NCI-H2107 (cell line): ENCODE data around the gene CENPVL2.
"Not testable (repeated sequence)": the region's sequence is repeated elsewhere in the genome, so short reads cannot be mapped to it uniquely, and the experiment has no call there.

ENCODE experiments used
- DNase-seq: peaks from one replicate; lab custom pipeline; 2025; lab: John Stamatoyannopoulos, UW

The CENPVL2 gene

DNA sequence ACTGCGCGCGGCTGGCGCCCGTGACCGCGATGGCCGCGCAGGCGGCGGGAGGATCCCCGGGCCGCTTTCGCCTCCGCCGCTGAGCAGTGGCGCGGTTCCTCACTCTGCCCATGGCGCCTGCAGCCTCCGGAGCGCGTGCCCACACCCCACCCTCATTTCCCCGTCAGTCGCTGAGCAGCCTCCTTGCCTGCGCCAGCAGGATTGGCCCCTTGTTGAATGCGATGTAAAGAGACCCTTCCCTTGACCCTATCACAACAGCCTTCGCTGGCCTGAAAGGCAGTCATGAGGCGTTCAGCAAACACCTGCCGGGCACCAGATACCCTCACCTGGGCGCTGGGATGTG is at the start of gene CENPVL2:
TSS of gene CENPVL2 (minus strand) at position 112 of the 343 bp plus-strand sequence. CDS start at position 112, 0 bp downstream.
- not testable (repeated sequence) for DNase-seq

GRCh38 chrX:51728202-51728601 is 45.6 kb upstream of the CENPVL2 start:
- no peak for DNase-seq

DNA sequence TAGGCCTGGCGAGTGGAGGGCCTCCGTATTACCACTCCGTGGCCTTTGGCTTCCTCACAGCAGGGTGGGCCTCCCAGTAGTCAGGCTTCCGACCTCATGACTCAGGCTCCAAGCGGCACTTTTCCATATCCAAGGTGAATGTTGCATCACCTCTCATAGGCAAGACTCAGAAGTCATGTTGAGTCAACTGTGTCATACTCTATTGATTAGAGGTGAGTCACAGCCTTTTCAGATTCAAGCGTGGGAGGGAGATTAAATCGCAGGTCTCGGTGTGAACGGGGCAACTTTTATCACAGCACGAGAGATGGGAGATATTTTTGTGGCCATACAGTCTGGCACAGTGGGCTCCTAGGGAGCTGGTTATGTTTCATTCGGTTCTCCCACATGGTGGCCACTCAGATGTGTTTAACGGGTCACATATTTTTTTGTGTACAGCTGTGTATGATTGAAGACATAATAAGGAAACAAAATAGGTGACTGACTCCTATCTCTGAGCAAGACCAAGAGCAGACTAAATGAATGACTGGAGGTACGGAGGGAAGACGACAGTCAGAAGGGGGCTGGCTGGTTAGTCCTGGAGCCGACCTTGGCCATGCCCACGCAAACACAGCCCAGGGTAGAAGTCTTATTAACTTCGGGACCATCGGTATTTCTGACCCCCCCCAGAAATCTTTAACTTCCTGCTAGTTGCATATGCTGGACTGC is 30.5 kb upstream of the CENPVL2 start:
- not testable (repeated sequence) for DNase-seq

GRCh38 chrX:51710277-51711164 is 27.9 kb upstream of the CENPVL2 start, which contains the start of gene CENPVL1:
CENPVL1 (plus strand) TSS chrX:51710512; CDS start chrX:51710512, 0 bp downstream.
- DNase-seq = not testable (repeated sequence)

DNA sequence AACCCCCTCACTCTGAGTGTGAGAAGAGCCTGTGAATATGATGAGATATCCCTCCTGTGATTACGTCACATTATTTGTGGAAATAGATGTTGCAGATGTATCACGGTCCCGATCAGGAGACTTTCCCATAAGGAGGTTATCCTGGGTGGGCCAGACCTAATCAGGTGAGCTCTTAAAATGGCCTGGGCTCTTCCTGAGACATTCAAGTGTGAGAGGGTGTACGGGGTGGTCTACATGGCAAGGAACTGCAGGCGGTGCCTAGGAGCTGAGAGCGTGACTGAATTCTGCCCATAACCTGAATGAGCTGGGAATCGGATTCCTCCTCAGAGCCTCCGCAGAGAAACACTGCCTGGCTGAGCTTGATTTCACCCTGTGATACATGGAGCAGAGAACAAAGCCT is 14.8 kb upstream of the CENPVL2 start:
- no peak for DNase-seq

DNA sequence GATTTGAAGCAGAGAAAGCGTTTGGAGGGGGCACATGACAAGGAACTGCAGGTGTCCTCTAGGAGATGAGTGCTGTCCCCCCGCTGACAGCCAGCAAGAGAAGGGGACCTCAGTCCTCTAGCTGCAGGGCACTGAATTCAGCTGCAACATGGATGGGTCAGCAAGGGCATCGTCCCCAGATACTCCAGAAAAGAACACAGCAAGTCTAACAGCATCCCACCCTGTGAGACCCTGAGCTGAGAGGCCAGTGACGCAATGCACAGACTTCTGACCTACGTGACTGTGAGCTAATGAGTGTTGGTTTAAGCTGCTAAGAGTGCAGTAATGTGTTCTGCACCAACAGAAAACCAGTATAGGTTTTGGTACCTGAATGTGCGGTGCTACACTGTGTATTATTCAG is 11.6 kb upstream of the CENPVL2 start:
- DNase-seq = no peak

DNA sequence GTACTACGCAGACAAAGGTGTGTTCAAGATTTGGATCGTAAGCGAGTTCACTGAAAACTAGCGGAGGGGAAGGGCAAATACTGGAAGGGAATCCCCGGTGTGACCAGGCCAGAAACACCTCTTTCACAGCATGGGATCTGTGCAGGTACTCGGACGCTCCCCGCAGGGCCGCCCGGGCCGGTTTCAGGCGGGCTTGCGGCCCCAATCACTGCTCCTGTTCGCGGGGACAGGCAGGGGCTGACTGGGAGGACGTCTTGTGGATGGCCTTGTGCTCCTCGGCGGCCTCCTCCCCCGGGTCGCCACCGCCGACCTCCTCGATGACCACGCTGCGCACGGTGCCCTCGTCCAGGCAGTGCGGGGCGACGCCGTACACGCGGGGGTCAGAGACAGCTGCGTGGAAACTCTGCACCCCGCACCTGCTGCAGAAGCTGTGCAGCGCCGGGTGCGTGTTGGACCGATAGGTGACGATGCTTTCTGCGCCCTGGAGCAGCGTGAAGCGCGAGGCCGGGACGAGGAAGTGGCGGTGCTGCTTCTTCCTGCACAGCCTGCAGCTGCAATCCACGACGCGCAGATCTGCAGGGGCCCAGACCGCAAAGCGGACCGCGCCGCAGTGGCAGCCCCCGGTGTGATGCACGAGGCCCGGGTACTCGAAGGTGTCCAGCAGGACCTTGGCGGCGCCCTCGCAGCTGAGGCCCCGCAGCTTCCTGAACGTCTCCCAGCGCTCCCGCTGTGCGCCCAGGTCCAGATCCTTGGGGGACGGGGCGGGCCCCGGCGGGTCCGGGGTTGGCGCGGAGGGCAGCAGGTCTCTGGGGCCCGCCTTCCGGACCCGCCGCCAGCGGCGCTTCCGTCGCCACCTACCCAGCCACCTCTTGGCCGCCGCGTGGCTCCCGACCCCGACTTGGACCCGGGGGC is 567 bp downstream of the CENPVL2 start:
- not testable (repeated sequence) for DNase-seq

DNA sequence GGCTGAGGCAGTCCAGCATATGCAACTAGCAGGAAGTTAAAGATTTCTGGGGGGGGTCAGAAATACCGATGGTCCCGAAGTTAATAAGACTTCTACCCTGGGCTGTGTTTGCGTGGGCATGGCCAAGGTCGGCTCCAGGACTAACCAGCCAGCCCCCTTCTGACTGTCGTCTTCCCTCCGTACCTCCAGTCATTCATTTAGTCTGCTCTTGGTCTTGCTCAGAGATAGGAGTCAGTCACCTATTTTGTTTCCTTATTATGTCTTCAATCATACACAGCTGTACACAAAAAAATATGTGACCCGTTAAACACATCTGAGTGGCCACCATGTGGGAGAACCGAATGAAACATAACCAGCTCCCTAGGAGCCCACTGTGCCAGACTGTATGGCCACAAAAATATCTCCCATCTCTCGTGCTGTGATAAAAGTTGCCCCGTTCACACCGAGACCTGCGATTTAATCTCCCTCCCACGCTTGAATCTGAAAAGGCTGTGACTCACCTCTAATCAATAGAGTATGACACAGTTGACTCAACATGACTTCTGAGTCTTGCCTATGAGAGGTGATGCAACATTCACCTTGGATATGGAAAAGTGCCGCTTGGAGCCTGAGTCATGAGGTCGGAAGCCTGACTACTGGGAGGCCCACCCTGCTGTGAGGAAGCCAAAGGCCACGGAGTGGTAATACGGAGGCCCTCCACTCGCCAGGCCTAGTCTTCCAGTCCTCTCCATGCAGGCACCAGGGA is 2.8 kb downstream of the CENPVL2 start:
- DNase-seq = not testable (repeated sequence)

DNA sequence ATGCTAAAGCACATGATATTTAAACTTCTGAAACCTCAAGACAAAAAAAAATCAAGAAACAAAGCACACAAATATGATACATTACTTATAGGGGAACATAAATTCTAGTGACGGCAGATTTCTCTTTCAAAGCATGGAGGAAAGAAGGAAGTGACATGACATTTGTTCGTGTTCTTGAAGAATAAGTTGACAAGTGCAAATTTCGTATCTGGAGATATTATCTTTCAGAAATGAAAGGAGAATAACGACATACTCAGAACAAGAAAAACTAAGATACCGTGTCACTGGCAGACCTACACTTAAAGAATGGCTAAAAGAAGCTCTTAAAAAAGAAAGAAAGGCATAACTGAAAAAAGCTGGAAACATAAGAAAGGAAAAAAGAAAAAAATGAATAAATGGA is 16.6 kb downstream of the CENPVL2 start:
- DNase-seq = no peak

DNA sequence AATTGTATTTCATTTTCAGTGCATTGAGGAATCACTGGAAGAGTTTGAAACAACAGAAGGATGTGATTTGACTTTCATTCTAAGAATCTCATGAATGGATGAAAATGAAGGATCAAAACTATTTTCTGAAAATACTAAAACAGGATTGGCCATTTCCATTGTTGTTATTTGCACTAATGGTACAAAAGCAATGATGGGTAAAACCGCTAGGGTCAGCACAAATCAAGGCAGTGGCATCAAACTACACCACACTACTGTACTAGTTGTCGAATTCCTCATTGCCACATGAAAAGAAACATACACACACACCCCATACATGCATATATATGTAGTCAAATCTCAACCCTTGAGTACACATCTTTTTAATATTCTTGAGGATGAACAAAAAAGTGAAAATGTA is 39.3 kb downstream of the CENPVL2 start:
- DNase-seq = no peak

DNA sequence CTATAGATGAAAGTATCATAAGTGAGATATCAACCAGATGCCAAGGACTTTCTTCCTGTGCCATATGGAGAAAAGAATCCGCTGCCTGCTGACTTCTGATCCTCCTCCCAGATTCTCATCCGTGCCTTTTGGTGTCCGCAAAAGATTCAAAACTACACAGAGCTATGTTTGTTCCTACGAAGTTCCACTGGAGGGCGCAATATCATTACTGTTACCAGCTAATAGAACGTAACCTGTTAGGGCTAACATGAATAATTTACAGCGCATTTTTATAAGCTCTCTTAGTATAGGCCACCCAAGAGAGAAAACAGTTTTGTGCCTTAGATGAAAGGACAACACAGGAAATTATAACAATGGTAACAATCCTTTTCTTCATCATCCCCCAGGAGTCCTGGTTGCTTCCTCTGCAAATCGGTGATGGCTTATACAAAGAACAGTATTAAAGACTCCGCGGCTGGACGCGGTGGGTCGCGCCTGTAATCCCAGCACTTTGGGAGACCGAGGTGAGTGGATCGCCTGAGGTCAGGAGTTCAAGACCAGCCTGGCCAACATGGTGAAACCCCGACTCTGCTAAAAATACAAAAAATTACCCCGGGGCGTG is 41.1 kb downstream of the CENPVL2 start:
- no peak for DNase-seq

DNA sequence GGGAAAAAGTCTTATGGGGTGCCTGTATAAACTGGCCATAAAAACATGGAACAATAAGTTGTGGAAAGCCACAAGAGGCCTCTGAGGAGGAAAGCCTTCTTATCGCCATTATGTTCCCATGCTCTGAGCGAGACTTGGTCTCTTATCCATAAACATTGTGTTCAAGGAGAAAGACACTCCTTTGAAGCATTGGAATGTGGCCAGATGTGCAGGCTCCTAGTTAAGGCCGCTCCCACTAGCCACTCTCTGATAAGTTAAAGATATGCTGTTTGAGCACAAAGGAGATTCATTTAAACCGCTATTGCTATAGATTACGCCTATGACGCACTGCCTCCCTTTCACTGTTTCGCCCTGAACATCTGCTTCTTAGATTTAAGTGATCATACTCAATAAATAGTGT is 46.1 kb downstream of the CENPVL2 start:
- DNase-seq = not testable (repeated sequence)
